AG09309 (cell line): ENCODE measurements around the gene CCKAR.
A peak's percentile ranks its signal among the peaks of the same experiment; 100 is the strongest.

Experiments
- DNase-seq: peaks from one replicate; pipeline ENCODE4 v3.0.0-alpha.2; 2010; ENCODE audit warnings: low read depth
- H3K4me3 ChIP-seq: 2 replicates; pipeline ENCODE4 v1.5.1; 2011; ENCODE audit warnings: mild to moderate bottlenecking, low read depth, low read length, moderate library complexity; ENCODE audit not compliant: control insufficient read depth
- TF ChIP-seq, protein P1 (sequence below): IDR thresholded peaks from 2 replicates; pipeline ENCODE4 v1.5.1; 2011; ENCODE audit warnings: mild to moderate bottlenecking, low read depth, low read length, inconsistent platforms; ENCODE audit not compliant: insufficient read depth, control insufficient read depth; ENCODE audit errors: missing control alignments

The CCKAR gene

DNA sequence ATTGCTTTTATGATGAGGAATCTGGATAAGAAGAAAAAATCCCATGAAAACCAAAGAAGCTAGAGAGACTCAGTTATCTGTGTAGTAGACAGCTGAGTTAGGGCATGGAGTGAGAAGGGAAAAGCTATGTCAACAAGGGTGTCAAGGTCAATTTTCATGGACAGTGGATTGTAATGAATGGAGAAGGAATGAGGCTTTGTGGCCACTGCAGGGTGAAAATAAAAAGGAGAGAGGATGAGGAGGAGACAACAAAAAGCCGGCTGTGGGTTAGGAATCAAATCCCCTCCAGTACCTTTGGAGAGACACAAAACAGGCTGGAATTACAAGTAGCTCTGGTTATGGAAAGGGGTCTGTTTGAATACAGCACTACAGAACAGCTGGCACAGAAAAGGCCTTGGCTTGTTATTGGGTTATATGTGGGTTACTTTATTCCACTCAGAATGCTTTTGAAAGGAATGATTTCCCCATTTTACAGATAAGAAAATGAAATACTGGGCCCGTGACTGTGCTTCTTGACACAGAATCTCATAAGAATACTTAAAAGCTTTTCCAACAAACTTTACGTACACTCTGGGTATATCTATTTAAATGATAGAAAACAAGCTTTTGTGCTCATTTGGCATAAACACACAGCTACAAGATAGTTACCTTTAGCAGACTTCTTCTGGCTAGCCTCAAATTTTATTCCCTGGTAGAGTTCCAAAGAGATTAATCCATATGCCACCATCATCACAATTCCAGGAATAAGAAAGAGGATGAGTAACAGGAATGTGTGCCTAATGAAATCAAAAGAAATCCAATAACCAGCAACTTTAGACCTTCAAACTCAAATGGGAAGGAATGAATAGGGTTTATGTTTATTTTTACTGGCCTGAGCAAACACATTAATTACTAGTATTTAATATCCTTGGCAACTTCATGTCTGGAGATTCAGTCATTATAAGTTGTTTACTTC lies 7.5 kb downstream of the CCKAR start:
- H3K4me3 ChIP-seq = no peak overlapping the region
- TF ChIP-seq, protein P1, sequence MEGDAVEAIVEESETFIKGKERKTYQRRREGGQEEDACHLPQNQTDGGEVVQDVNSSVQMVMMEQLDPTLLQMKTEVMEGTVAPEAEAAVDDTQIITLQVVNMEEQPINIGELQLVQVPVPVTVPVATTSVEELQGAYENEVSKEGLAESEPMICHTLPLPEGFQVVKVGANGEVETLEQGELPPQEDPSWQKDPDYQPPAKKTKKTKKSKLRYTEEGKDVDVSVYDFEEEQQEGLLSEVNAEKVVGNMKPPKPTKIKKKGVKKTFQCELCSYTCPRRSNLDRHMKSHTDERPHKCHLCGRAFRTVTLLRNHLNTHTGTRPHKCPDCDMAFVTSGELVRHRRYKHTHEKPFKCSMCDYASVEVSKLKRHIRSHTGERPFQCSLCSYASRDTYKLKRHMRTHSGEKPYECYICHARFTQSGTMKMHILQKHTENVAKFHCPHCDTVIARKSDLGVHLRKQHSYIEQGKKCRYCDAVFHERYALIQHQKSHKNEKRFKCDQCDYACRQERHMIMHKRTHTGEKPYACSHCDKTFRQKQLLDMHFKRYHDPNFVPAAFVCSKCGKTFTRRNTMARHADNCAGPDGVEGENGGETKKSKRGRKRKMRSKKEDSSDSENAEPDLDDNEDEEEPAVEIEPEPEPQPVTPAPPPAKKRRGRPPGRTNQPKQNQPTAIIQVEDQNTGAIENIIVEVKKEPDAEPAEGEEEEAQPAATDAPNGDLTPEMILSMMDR = no peak
- DNase-seq = peak; percentile 35

DNA sequence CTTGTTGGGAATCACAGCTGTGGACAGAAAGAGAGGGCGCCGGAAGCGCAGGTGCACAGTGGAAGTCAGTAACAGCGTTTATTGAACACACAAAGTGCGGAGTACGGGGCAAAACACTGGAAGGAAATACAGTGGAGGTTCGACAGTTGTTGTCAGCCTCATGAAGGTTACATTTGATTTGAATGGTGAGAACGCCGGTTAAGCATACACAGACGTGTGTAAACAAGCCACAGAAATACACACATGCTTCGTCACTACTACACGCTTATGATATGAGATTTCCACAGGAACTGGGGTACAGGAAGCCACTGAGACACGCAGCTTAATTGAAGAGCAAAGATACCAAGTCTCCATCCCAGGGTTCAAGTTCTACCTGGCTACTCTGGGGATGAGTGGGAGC lies 12.0 kb downstream of the CCKAR start:
- TF ChIP-seq, protein P1 = no peak
- DNase-seq = no peak
- H3K4me3 ChIP-seq = no peak overlapping the region

DNA sequence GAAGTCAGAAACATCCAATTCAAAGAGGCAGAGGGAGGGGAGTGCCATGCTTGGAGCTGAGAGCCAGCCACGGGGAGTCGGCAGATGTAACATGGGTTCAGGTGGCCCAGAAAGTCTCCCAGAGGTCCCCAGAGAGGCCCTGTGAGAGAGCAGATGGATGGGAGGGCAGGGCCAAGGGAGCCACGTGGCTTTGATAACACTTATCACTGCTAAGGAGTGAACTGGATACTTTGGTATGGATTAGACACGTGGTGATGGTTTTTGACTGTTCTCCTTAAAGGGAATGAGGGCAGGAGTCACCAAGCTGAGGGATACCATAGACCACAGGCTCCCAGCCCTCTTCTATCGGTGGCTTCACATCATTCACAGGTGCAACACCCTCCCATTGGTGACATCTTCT lies 13.7 kb downstream of the CCKAR start:
- DNase-seq = no peak
- TF ChIP-seq, protein P1 = no peak
- no peak overlapping the region for H3K4me3 ChIP-seq

DNA sequence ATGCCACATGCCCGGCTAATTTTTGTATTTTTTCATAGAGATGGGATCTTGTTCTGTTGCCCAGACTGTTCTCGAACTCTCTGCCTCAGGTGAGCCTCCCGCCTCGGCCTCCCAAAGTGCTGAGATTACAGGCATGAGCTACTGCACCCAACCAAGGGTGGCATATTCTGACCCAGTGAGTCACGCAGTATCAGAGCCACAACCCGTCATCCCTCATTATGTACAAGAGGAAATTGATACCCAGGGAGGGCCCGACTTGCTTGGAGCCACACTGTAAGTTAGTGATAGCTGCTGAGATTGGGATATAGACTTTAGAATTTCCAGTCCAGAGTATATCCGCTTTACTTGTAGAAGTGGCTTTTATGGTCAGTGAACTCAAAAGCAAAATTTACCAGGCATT lies 14.6 kb downstream of the CCKAR start:
- no peak for DNase-seq
- H3K4me3 ChIP-seq = no peak overlapping the region
- TF ChIP-seq, protein P1 = no peak

DNA sequence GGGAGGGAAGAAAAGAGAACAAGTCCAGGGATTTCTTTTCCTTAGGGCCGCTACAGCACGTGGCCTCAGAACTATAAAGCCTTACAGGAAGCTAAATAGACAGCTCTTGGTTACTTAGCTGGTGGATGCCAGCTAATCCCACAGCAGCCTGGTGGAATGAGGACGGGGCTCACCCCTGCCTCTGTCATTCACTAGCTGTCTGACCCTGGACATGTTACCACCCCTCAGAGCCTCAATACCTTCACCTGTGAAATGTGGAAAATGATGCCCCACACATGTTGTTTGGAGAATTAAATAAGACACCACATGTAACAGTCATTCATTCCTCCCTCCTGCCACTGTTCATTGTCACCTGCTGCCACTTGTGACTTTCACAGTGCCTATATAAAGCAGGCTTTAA lies 15.7 kb downstream of the CCKAR start:
- TF ChIP-seq, protein P1 = no peak
- no peak for DNase-seq
- H3K4me3 ChIP-seq = no peak overlapping the region

DNA sequence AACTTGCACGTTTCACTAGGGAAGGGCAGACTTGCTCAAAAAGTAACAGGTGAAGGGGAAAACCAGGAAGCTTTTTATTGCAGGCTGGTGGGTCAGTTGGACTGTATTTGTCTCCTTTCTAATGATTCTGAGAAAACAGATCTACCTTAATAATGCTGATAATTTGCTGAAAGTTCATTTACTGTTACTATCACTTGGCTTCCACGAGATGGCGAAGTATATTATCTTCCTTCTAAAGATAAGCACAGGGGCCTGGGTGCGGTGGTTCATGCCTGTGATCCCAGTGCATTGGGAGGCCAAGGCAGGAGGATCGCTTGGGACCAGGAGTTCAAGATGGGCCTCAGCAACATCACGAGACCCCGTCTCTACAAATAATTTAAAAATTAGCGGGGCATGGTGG lies 16.4 kb downstream of the CCKAR start:
- no peak for DNase-seq
- TF ChIP-seq, protein P1 = no peak
- H3K4me3 ChIP-seq = no peak overlapping the region
